Colonic mucosa (tissue), 4 donors: ENCODE results near the gene SMIM14. TPM values are rescaled to one million over a fixed set of nuclear protein-coding genes. Genes with fewer than 3 reads are reported as not detected.
A peak's percentile ranks its signal among the peaks of the same experiment; 100 is the strongest.

Source experiments
- DNase-seq: peaks from one replicate; pipeline ENCODE4 v3.0.0-alpha.2; 2020
- H3K27ac ChIP-seq: fragments of 200-600 bp; one replicate; pipeline ENCODE4 v1.8.0; 2021
- H3K27me3 ChIP-seq: fragments of 200-600 bp; one replicate; pipeline ENCODE4 v1.8.0; 2021
- H3K36me3 ChIP-seq: fragments of 200-600 bp; one replicate; pipeline ENCODE4 v1.8.0; 2021
- H3K4me1 ChIP-seq: fragments of 200-600 bp; one replicate; pipeline ENCODE4 v1.8.0; 2021; ENCODE audit warnings: mild to moderate bottlenecking
- H3K4me3 ChIP-seq: fragments of 200-600 bp; one replicate; pipeline ENCODE4 v1.8.0; 2021
- H3K9ac ChIP-seq, 2 donors: one replicate each; pipeline ENCODE4 v1.7.0; 2013; ENCODE audit warnings: control low read depth in 2 of 2, low read depth in 2 of 2, low read length in 2 of 2
- H3K9me3 ChIP-seq: fragments of 200-600 bp; one replicate; pipeline ENCODE4 v1.8.0; 2021
- intact Hi-C: fragments of 100-400 bp; cut with DNase I; formaldehyde crosslinking; loops from one replicate; pipeline ENCODE4 v1.14.1; 2022
- total RNA-seq, 2 donors: library from RNA; stranded (reverse); fragmentation: NEBNext Ultra II Directional in 1 of 2; extraction: Animal tissue kit (Norgen Biotek cat#: 25700) in 1 of 2; gene quantifications; one replicate each; pipeline ENCODE4 v1.2.1, GENCODE V29; 2021
- TF ChIP-seq, protein P1 (sequence below): fragments of 200-600 bp; IDR thresholded peaks from one replicate; pipeline ENCODE4 v1.8.0; 2022; ENCODE audit warnings: antibody characterized with exemption, mild to moderate bottlenecking
- donor health status: healthy.
- donor health status: DM: no; HTN: no; CAD: no.
- donor health status: DM: no; HTN: no; CAD: no.

SMIM14 gene
- total RNA-seq, 2 donors from 2014 or later: 69.4 to 127 TPM

DNA sequence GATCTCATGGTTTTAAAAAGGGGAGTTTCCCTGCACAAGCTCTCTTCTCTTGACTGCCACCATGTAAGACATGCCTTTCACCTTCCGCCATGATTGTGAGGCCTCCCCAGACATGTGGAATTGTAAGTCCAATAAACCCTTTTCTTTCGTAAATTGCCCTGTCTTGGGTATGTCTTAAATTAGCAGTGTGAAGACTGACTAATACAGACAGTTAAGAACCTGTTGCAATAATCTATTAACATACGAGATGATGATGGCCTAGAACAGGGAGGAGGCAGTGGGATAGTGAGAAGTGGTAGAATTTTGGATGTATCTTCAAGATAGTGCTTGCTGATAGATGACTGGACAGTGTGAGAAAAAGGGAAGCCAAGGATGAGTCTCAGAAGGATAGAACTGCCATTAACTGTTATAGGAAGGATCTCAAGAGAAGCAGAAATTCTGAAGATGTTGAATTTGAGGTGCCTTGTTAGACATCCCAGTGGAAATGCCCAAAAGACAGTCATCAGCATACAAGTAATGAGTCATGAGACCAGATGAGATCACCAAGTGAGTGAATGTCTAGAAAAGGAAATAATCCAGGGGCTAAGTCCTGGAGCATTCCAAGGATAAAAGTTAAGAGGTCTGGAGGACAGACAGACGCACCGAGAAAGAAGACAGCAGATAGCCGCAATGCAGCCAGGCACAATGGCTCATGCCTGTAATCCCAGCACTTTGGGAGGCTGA, 72.6 kb downstream of the SMIM14 start:
- Histone ChIP-seq H3K9ac (no peak overlapping the region), H3K4me1 (peaks cover 3% of the 10 kb centered on the region), H3K27ac (no peak overlapping the region), H3K9me3 (no peaks in the 10 kb centered on the region), H3K36me3 (no peaks in the 10 kb centered on the region), H3K27me3 (no peaks in the 10 kb centered on the region), H3K4me3 (no peak overlapping the region)
- intact Hi-C loops: no loop called here
- TF ChIP-seq, protein P1, sequence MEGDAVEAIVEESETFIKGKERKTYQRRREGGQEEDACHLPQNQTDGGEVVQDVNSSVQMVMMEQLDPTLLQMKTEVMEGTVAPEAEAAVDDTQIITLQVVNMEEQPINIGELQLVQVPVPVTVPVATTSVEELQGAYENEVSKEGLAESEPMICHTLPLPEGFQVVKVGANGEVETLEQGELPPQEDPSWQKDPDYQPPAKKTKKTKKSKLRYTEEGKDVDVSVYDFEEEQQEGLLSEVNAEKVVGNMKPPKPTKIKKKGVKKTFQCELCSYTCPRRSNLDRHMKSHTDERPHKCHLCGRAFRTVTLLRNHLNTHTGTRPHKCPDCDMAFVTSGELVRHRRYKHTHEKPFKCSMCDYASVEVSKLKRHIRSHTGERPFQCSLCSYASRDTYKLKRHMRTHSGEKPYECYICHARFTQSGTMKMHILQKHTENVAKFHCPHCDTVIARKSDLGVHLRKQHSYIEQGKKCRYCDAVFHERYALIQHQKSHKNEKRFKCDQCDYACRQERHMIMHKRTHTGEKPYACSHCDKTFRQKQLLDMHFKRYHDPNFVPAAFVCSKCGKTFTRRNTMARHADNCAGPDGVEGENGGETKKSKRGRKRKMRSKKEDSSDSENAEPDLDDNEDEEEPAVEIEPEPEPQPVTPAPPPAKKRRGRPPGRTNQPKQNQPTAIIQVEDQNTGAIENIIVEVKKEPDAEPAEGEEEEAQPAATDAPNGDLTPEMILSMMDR: no peak
- no peak for DNase-seq

DNA sequence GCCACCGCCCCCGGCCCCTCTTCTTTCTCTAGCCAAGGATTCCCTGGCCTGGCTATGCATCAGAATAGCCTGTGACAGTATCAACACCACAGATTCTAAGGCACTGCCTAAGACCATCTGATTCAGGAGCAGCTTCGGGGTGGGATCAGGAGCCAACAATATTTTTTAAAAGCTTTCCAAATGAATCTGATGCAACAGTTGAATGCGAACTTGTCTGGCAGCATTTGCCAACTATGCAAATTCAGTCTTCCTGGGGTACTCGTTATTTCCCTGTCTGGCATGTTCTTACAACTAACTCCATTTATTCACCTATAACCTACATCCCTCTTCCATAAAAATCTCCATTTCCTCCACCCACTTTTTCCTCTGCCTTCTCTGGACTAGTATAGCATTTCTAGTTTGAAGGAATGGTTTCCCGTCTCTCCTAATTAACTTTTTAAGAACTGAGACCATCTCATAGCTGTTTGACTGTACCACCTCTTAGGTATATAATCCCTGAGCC, 75.3 kb downstream of the SMIM14 start:
- Histone ChIP-seq H3K27ac (no peak overlapping the region), H3K4me1 (peaks cover 3% of the 10 kb centered on the region), H3K4me3 (no peak overlapping the region), H3K9me3 (no peaks in the 10 kb centered on the region), H3K27me3 (no peaks in the 10 kb centered on the region), H3K36me3 (no peaks in the 10 kb centered on the region), H3K9ac (no peak overlapping the region)
- TF ChIP-seq, protein P1: no peak
- DNase-seq: no peak
- intact Hi-C loops: no loop called here

DNA sequence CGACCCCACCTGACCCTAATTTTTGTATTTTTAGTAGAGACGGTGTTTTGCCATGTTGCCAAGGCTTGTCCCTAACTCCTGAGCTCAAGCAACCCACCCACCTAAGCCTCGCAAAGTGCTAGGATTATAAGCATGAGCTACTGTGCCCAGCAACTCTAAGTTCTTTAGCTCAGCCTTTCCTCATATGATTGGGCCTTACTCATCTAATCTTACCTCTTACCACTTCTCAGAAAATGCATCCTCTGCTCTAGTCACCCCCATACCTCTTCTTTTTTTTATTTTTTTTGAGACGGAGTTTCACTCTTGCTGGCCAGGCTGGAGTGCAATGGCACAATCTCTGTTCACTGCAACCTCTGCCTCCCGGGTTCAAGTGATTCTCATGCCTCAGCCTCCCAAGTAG, 75.9 kb downstream of the SMIM14 start:
- Histone ChIP-seq H3K4me1 (peaks cover 3% of the 10 kb centered on the region), H3K9me3 (no peaks in the 10 kb centered on the region), H3K4me3 (no peak overlapping the region), H3K9ac (no peak overlapping the region), H3K27ac (no peak overlapping the region), H3K27me3 (no peaks in the 10 kb centered on the region), H3K36me3 (no peaks in the 10 kb centered on the region)
- intact Hi-C loops: no loop called here
- no peak for DNase-seq
- TF ChIP-seq, protein P1: no peak

DNA sequence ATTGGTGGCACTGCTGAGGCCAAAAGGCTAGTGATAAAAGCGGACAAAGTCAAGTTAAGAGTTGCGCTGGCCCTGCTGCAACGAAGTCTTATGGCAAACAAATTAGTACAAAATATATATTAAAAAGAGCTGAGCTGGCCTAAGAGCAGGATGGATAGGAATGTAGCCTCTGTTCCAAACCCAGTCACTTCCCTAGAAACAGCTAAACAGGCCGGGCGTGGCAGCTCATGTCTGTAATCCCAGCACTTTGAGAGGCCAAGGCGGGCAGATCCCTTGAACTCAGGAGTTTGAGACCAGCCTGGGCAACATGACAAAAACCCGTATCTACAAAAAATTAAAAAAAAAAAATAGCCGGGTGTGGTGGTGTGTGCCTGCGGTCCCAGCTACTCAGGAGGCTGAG, 79.0 kb downstream of the SMIM14 start:
- no peaks in the 10 kb centered on the region for H3K9me3 ChIP-seq
- H3K27ac ChIP-seq: no peak overlapping the region

DNA sequence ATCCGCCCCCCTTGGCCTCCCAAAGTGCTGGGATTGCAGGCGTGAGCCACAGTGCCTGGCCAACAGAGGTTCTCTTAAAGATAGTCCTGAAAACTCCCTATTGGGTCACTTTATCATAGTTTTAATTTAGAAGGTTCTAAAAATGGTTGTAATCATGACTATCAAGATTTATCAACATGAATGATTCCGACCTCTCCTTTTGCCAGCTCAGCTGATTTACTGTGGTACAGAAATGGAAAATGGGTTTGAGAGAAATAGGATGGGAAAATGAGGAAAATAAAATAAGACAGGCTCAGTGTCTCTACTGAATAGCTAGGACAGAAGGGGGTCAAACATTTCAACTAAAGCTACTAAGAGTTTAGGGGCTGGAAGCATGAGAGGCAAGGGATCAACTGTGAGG, 83.2 kb downstream of the SMIM14 start:
- DNase-seq: no peak
- H3K27ac ChIP-seq: no peak overlapping the region
- TF ChIP-seq, protein P1: no peak
- no peaks in the 10 kb centered on the region for H3K27me3 ChIP-seq
- no peaks in the 10 kb centered on the region for H3K36me3 ChIP-seq
- no peaks in the 10 kb centered on the region for H3K4me1 ChIP-seq
- intact Hi-C loops: no loop called here
- H3K9me3 ChIP-seq: no peaks in the 10 kb centered on the region
- H3K4me3 ChIP-seq: no peak overlapping the region
- no peak overlapping the region for H3K9ac ChIP-seq

More for the DNA sequence above, 79.0 kb downstream of the SMIM14 start:
- no peak overlapping the region for H3K4me3 ChIP-seq
- H3K36me3 ChIP-seq: no peaks in the 10 kb centered on the region
- DNase-seq: peak; percentile 56
- no peaks in the 10 kb centered on the region for H3K27me3 ChIP-seq
- TF ChIP-seq, protein P1: no peak
- no peak overlapping the region for H3K9ac ChIP-seq
- H3K4me1 ChIP-seq: peaks cover 3% of the 10 kb centered on the region
- intact Hi-C loops: no loop called here
